HG03135 (cell line): ENCODE measurements around the gene KLHL24.
"Not testable (repeated sequence)": the region's sequence is repeated elsewhere in the genome, so short reads cannot be mapped to it uniquely, and the experiment has no call there.

Experiments
- ATAC-seq: cut with Tn5 transposase; IDR thresholded peaks from one replicate; pipeline ENCODE4 v1.9.1; 2021; ENCODE audit warnings: mild to moderate bottlenecking, moderate library complexity; ENCODE audit not compliant: unreplicated experiment

KLHL24 gene

GRCh38 chr3:183635431-183636220, at the start of gene KLHL24:
TSS of gene KLHL24 (plus strand) at chr3:183635623. CDS start at chr3:183650357, 14,734 bp downstream.
- ATAC-seq: peak; percentile 89

- ATAC-seq: no peak
These were observed 48.9 kb upstream of the KLHL24 start for GRCh38 chr3:183586477-183586876.

GRCh38 chr3:183587336-183587735, 48.1 kb upstream of the KLHL24 start:
- no peak for ATAC-seq

- no peak for ATAC-seq
These were observed 45.0 kb upstream of the KLHL24 start for GRCh38 chr3:183590442-183590841.

GRCh38 chr3:183591881-183592521, 43.4 kb upstream of the KLHL24 start:
- peak; percentile 96 for ATAC-seq

- ATAC-seq: no peak
These were observed 42.6 kb upstream of the KLHL24 start for GRCh38 chr3:183592821-183593220.

GRCh38 chr3:183594636-183595035, 40.8 kb upstream of the KLHL24 start:
- ATAC-seq: no peak

- no peak for ATAC-seq
These were observed 37.5 kb upstream of the KLHL24 start for GRCh38 chr3:183597959-183598358.

- ATAC-seq: not testable (repeated sequence)
These were observed 24.1 kb upstream of the KLHL24 start for GRCh38 chr3:183611326-183611725.

GRCh38 chr3:183613366-183614285, 21.8 kb upstream of the KLHL24 start:
- ATAC-seq: no peak

- ATAC-seq: no peak
These were observed 16.9 kb upstream of the KLHL24 start for GRCh38 chr3:183618542-183618941.

- no peak for ATAC-seq
These were observed 16.4 kb upstream of the KLHL24 start for GRCh38 chr3:183619010-183619409.

- no peak for ATAC-seq
These were observed 15.7 kb upstream of the KLHL24 start for GRCh38 chr3:183619624-183620251.

- no peak for ATAC-seq
These were observed 15.2 kb upstream of the KLHL24 start for GRCh38 chr3:183620252-183620628.

GRCh38 chr3:183622473-183622872, 12.9 kb upstream of the KLHL24 start:
- not testable (repeated sequence) for ATAC-seq

GRCh38 chr3:183626877-183627594, 8.4 kb upstream of the KLHL24 start:
- ATAC-seq: no peak

- no peak for ATAC-seq
These were observed 5.7 kb upstream of the KLHL24 start for GRCh38 chr3:183629546-183630301.

- no peak for ATAC-seq
These were observed 3.7 kb upstream of the KLHL24 start for GRCh38 chr3:183631715-183632114.

- not testable (repeated sequence) for ATAC-seq
These were observed 2.7 kb upstream of the KLHL24 start for GRCh38 chr3:183632725-183633124.
